ENCODE data around the gene ATP13A5. TPM values are rescaled to one million over a fixed set of nuclear protein-coding genes. Genes with fewer than 3 reads are reported as not detected.

The ATP13A5 gene
- total RNA-seq, 1 donor from 2014 or later, result not detected

DNA sequence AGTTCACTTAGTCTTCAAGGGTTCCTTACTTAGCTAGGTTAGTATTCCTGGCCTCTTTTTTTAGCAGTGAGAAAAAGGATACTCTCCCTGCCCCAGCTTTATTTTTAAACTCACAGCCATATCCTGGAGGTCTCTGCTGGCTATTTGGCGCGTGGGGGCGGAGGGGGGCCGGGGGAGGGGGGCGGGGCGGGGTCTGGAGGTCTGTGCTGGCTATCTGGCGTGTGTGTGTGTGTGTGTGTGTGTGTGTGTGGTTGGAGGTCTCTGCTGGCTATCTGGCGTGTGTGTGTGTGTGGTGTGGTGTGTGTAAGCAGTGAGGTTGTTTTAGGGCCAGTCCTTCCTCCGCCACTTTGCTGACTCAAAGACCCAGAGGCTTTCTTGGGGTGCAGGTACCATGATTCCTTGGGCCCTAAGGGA lies 138.1 kb downstream of the ATP13A5 start:
- H3K4me3 Mint-ChIP-seq (ENCODE audit: unreplicated experiment), result peak overlapping the region; percentile 97
- DNase-seq, result peak; percentile 47
- H3K27ac Mint-ChIP-seq (ENCODE audit: unreplicated experiment), result peak overlapping the region; percentile 97
- TF ChIP-seq CTCF (IDR thresholded peaks at IDR 0.05; ENCODE audit: partially characterized antibody, unreplicated experiment), result no peak
- H3K27me3 Mint-ChIP-seq (ENCODE audit: unreplicated experiment), result peaks cover 9% of the 10 kb centered on the region
- H3K9me3 Mint-ChIP-seq (ENCODE audit: unreplicated experiment), result peaks cover 11% of the 10 kb centered on the region
- H3K36me3 Mint-ChIP-seq (ENCODE audit: unreplicated experiment), result no peaks in the 10 kb centered on the region
- peaks cover 54% of the 10 kb centered on the region for H3K4me1 Mint-ChIP-seq (ENCODE audit: low read depth, unreplicated experiment)

DNA sequence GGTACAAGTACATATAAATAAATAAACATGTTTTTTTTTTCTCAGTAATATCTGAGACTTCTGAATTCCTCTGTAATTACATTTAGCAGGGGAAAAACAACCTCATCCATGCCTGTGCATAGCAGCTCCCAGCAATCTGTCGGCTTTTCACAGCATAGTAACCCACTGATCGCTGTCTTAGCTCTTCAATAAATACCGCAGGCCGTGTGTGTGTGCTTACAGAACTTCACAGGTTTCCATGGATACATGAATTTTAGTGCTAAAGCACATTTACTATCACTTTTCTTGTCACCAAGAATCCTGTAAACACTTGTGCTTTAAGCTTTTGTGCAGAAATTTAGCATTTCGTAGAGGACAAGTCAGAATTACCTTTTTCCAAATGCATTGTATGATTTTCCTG lies 141.5 kb downstream of the ATP13A5 start:
- H3K27me3 Mint-ChIP-seq (ENCODE audit: unreplicated experiment), result peaks cover 9% of the 10 kb centered on the region
- H3K27ac Mint-ChIP-seq (ENCODE audit: unreplicated experiment), result peak overlapping the region; percentile 72
- no peak for TF ChIP-seq CTCF (IDR thresholded peaks at IDR 0.05; ENCODE audit: partially characterized antibody, unreplicated experiment)

GRCh38 chr3:193236599-193236998 lies 142.0 kb downstream of the ATP13A5 start:
- Mint-ChIP-seq H3K27me3 (ENCODE audit: unreplicated experiment) (peaks cover 9% of the 10 kb centered on the region), H3K27ac (ENCODE audit: unreplicated experiment) (no peak overlapping the region), H3K9me3 (ENCODE audit: unreplicated experiment) (peaks cover 7% of the 10 kb centered on the region), H3K4me1 (ENCODE audit: low read depth, unreplicated experiment) (peaks cover 53% of the 10 kb centered on the region), H3K36me3 (ENCODE audit: unreplicated experiment) (no peaks in the 10 kb centered on the region), H3K4me3 (ENCODE audit: unreplicated experiment) (no peak overlapping the region)
- DNase-seq, result no peak
- no peak for TF ChIP-seq CTCF (IDR thresholded peaks at IDR 0.05; ENCODE audit: partially characterized antibody, unreplicated experiment)

More for the DNA sequence above, 141.5 kb downstream of the ATP13A5 start:
- H3K4me1 Mint-ChIP-seq (ENCODE audit: low read depth, unreplicated experiment), result peaks cover 53% of the 10 kb centered on the region
- peaks cover 8% of the 10 kb centered on the region for H3K9me3 Mint-ChIP-seq (ENCODE audit: unreplicated experiment)
- H3K36me3 Mint-ChIP-seq (ENCODE audit: unreplicated experiment), result no peaks in the 10 kb centered on the region
- DNase-seq, result no peak
- peak overlapping the region; percentile 6 for H3K4me3 Mint-ChIP-seq (ENCODE audit: unreplicated experiment)

- peak overlapping the region; percentile 92 for H3K27ac Mint-ChIP-seq (ENCODE audit: unreplicated experiment)
Measured at GRCh38 chr3:193231201-193231600, 147.4 kb downstream of the ATP13A5 start.

More at GRCh38 chr3:193231201-193231600, 147.4 kb downstream of the ATP13A5 start:
- no peak for TF ChIP-seq CTCF (IDR thresholded peaks at IDR 0.05; ENCODE audit: partially characterized antibody, unreplicated experiment)
- peaks cover 12% of the 10 kb centered on the region for H3K9me3 Mint-ChIP-seq (ENCODE audit: unreplicated experiment)
- DNase-seq, result peak; percentile 23
- peaks cover 6% of the 10 kb centered on the region for H3K27me3 Mint-ChIP-seq (ENCODE audit: unreplicated experiment)
- peak overlapping the region; percentile 41 for H3K4me3 Mint-ChIP-seq (ENCODE audit: unreplicated experiment)
- H3K36me3 Mint-ChIP-seq (ENCODE audit: unreplicated experiment), result no peaks in the 10 kb centered on the region
- peaks cover 55% of the 10 kb centered on the region for H3K4me1 Mint-ChIP-seq (ENCODE audit: low read depth, unreplicated experiment)

Data from glutamatergic neuron (in vitro differentiated cells).